OCI-M1 (cell line): ENCODE measurements around the gene NEK2.
"Not testable (repeated sequence)": the region's sequence is repeated elsewhere in the genome, so short reads cannot be mapped to it uniquely, and the experiment has no call there.

Experiments
- DNase-seq: peaks from one replicate; lab custom pipeline; 2025; lab: John Stamatoyannopoulos, UW

Gene NEK2

DNA sequence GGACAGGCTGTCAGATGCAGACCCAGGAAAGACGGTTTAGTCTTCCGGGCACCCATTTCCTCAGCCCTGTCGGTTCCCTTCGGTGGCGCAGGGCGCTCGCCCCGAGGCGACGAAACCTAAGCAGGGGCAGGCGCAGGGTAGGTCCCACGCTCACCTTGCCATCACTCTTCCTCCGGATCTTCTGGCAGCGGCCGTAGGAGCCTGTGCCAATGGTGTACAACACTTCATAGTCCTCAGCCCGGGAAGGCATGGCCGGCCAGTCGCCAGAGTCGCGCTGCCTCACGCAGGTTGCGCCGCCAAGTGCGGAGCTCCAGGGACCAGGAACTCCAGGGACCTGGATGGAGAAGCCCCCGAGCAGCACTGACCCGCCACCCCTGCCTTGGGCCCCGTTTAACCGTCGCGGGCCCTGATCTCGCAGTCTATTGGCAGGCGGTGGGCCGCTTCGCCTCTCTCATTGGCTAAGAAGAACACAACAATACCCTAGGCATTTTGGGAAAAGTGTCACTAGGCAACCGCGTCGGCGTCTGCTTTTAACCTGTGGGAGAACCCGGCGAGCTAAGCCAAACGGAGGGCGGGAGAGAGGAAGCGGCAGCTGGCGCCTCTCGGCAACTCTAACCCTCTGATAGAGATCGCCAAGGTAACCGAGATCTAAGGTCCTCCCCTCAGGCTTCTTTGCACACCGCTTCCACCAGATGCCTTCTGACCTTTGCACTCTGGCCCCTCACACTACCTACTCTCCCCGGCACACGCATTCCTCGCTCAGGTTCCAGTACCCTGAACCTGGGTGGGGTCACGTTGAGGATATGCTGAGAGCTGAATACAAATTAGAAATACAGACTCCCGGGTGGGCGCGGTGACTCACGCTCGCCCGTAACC is at the start of gene NEK2:
NEK2 (minus strand) TSS at position 392 of the 876 bp plus-strand sequence; CDS start at position 250, 142 bp downstream.
- DNase-seq: peak; percentile 97

DNA sequence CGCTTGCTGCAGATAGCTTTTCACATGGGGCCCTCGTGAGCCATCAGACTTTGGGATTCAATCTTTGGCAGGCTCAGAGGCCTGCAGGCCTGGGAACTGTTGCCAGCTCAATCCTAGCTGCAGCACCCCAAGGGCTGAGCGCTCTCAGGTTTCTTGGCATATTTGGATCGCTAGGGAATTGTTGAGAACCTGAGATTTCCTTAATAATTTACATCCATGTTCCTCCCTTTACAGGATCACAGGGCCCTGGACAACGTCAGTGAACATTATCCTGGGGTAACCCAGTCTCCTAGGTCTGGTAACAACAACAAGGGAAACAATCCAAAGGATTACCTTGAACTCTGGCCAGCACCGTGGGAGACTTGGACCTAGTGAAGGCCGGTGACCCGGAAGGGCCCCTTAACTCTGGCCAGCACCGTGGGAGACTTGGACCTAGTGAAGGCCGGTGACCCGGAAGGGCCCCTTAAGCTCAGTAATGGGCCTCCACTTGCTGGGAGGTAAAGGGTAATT is 49.3 kb upstream of the NEK2 start:
- no peak for DNase-seq

DNA sequence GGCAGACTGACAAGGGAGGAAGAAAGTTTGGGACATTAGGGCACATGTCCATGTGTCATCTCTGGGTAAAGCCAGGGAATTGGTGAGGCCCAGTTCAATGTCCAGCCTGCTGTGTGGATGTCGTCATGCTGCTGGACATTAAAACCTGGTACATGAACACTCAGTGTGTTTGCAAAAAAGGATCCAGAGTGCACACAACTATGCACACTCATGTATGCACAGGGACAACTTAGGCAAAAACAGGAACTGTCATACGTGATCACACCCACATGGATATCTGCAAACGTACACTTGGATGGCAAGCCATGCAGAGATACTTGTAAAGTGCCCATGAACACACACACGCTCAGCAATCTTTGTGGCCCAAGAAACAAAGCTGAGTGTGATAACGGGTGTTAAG is 47.9 kb upstream of the NEK2 start:
- peak; percentile 46 for DNase-seq

DNA sequence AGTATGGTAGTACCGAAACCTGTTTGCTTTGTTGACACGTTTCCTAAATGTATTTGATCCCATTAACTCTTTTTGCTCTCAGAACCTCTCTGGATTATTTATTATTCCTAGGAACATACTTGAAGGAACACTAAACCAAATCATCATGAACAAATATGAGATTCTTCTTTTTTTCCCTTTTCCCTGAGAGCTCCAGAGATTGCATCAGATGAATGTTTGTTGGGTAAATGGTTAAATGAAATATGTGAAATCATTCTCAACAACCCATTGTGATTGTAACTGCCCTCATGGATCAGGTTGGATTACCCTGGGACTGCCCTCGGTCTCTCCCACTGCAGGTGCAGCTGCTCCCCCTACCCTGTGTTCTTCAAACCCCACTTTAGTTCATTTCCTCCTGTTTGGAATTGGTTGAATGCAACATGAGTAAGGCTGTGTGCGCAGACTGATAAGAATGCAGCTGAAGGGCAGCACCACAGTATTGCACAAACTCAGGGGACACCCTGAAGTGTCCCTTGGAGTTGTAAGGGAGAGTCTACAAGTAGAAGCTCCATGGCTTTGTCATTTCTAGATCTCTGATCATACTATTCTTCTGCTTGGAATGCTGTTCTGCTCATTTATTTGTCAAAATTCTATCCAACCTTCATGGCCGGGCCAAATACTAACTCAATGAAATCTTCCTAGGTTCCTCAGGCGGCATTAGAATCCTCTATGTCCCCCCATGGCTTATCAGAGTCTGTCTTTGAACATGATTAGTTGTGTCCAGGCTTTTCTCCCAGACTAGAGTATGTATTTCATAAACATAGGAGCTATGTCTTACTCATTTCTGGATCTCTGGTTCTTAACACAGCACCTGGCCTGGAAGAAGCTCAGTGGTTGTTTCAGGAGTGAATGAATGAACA is 47.1 kb upstream of the NEK2 start:
- DNase-seq: peak; percentile 89

DNA sequence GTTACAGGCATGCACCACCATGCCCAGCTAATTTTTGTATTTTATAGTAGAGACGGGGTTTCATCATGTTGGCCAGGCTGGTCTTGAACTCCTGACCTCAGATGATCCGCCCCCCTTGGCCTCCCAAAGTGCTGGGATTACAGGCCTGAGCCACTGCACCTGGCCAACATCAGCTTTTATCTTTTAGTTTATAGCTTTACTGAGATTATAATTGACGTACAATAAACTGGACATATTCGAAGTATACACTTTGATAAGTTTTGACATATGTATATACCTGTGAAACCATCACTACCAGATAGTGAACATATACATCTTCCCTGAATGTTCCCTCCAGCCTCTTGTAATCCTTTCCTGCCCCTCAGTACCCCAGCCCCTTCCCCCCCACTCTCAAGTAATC is 41.1 kb upstream of the NEK2 start:
- not testable (repeated sequence) for DNase-seq

DNA sequence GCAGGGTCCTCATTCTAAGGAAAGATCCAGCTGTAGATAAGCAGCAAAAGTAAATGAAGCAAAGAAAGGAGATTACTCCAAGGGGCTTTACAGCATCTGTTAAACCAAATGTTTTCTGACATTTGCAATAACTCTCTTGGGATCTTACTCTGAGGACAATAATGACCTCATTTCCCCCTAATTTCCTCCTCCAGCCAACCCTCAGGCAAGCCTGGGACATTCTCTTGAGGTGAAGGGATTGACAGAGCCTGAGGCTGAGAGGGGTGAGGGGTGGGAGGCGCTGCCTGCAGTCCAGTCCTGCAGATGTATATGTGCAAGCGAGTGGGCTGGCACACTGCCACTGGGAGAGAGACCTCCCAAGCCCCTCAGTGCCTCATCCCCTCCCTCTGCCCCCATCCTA is 40.5 kb upstream of the NEK2 start:
- no peak for DNase-seq

DNA sequence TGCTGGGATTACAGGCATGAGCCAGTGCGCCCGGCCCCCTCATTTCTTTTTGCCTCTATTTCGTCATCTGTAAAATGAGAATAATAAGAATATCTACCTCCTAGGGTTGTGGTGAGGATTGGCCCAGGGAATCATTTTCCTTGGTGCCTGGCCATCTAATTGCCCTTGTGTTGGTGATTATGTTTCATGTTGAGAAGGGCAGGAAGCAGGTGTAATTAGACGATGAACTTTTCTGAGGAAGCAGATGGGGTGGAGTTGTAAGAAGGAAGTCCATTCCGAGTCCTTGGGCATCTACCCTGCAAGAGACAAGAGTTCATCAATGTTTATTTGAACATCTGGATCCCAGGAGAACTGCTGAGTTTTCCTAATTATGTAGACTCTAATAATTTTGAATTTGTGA is 38.7 kb upstream of the NEK2 start:
- no peak for DNase-seq

DNA sequence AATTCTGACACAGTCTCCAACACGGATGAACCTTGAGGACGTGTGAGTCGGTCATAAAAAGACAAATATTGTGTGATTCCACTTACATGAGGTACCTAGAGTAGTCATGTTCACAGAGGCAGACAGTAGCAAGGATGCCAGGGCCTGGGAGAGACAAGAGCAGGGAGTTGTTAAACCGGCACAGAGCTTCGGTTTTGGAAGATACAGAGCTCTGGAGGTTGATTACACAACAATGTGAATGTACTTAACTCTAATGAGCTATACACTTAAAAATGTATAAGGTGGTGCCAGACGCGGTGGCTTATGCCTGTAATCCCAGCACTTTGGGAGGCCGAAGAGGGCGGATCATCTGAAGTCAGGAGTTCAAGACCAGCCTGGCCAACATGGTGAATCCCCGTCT is 37.8 kb upstream of the NEK2 start:
- no peak for DNase-seq

DNA sequence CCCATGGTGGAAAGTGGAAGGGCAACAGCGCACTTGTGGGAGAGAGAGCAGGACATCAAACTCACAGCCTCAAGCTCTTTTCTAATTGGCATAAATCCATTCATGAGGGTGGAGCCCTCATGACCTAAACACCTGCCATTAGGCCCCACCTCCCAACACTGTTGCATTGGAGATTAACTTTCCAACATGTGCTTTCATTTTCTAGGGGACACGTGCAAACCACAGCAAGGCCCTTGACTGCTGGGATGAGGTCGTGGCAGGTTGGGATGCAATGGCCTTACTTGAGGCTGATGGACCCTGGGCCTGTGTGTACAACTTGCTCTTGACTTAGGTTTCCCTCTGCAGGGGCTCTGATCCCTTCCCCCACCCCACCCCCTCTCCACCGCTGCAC is 35.9 kb upstream of the NEK2 start:
- peak; percentile 36 for DNase-seq

DNA sequence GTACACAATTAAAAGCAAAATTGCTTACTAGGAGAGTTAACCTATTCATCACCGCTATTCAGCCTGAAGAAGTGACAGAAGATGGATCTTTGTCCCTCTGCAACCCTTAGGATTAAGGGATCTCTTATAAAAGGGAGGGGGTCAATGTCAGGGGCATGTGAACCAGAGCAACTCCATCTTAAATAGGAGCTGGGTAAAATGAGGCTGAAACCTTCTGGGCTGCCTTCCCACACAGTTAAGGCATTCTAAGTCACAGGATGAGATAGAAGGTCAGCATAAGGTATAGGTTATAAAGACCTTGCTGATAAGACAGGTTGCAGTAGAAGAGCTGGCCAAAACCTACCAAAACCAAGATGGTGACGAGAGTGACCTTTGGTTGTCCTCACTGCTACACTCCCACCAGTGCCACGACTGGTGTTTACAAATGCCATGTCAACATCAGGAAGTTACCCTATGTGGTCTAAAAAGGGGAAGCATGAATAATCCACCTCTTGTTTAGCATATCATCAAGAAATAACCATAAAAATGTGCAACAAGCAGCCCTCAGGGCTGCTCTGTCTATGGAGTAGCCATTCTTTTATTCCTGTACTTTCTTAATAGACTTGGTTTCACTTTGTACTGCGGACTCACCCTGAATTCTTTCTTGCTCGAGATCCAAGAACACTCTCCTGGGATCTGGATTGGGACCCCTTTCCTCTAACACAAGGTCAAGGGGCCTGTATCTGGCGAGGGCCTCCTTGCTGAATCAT is 35.3 kb upstream of the NEK2 start:
- DNase-seq: peak; percentile 46

DNA sequence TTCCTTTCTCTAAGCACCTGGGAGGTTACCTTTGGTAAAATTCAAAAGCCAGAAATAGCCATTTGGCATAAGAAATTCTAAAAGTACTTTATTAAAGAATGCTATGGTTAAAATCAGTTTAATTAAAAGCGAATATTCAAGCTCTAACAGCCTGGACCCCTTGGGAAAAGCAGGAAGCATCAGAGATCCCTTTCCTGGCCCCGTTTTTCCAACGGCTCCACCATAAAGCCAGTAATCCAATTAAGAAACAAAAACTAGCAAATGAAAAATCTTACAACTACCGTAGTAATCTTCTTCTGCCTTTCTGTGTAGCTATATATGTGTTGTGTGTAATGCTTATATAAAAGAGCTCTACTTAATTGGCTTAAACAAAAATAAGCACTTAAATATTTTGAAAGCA is 33.5 kb upstream of the NEK2 start:
- no peak for DNase-seq

DNA sequence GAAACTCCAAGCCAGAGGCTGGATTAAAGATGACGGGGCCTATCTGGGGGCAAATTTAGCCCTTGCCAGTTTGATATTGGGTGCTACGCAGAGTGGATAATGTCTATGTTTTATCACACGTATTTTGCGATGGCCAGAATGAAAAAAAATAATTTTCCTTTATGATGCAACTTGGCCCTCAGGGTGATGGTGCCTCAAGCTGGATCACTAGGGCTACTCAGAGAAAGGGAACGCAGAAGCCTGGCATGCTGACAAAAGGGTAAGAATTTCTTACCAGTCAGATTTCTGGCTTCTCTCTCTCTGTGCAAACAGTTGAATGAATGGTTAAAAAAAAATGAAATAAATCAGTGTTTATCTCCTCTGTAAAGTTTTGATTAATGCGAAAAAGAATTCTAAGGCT is 32.6 kb upstream of the NEK2 start:
- DNase-seq: no peak

DNA sequence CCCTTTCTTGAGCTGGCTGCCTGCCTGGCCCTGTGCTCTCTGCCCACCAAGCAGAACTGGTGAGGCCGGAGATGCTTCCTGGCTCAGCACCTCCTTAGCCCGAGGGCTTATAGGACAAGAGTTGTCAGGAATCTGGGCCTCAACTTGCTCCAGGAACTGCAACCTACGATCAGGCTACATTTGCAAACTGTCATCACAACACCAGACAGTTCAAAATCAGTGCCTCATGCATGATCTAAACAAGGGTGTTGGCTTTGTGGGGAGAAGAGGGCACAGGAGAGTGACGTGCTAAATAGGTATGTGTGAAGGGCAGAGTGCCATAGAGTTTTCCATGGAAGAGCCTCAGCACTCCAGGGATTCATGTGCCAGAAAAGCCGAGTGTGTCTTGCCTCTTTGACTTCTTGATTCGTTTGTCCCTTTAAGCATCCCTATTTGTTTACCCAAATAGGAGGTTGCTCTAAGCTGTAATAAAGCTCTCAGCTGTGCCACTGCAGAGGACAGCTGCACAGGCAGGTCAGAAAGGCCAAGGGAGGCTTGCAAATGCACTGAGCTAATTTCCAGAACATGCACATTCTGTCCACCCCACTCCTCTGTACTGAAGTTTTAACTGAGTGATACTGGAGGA is 30.2 kb upstream of the NEK2 start:
- DNase-seq: no peak

DNA sequence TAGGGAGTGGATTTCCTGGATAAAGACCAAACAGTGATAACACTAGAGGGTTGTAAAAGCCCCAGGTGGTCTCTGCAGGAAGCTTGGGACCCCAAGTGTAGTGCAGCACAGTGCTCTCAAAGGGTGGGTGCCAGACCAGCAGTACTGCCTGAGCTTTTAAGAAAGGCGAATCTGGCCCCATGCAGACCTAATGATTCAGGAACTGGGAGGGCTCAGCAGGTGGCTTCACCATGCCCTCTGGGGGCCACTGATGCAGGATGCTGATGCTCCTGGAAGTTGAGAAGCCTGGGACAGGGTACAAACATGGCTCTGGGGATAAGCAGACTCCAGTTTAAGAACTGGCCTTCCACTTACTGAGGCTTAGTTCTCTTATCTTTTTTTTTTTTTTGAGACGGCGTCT is 29.1 kb upstream of the NEK2 start:
- no peak for DNase-seq

DNA sequence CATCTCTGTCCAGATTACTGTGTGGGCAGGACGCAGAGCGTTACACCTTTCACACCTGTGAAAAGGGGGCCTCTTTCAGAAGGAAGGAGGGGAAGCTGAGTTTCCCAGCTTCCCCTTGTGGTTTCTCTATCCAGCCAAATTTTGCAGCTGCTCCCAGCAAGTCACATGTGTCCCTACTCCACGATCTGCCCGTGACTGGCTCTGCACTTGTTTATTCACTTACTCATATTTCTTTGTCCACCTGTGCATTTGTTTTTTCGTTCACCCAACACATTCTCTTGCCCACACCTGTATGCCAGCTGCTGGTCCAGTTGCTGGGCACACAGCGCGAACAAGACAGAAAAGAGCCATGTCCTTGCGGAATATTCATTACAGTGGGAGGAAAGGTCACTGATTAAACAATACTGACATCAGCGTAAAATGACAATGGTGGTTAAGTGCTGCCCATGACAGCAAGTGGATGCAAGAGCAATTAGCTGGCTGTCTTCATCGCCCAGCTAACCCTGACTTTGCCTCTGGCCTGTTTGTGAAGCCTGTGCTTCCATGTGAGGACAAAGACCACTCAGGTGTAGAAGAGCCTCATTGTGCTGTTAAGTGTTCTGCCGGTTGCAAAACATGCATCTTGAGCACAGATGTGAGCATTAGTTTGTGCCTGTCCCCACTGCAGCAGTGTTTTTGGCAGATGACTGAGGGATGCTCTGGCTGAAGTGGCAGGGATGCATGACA is 28.6 kb upstream of the NEK2 start:
- DNase-seq: no peak

DNA sequence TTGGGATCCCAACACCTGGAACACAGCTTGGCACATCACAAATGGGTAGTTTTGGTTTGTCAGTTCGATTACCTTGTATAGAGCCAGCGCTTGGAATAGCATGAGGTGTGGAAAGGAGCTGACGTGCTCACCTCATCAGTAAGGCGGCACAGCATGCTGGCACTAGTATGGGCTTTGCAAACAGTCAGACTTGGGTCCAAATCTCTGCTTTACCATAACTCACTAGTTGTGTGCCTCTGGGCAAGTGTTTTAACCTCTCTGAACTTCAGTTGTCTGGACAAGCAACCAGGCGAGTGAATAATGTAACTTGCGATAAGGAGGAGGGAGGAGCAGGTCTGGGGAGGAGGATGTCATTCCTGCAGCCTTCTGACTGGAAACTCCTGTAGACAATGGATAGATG is 26.3 kb upstream of the NEK2 start:
- DNase-seq: no peak

DNA sequence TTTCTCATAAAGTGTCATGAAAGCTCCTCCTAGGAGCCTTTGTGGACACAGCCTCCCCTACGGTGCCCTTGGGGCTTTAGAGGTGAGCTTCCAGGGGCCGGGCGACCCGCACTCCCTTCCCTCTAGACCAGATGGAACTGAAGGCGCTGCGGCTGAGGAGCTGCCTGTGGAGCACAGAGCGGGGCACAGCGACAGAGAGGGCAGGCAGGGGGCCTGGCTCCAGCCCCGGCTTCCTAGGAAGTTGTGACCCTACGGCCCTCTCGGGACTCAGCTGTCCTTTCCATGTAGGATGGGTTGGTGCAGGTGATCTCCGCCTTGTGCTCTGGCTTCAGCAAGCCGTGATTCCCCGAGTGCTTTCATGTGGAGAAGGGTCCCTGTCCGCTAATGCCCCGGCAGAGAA is 23.6 kb upstream of the NEK2 start:
- DNase-seq: no peak

DNA sequence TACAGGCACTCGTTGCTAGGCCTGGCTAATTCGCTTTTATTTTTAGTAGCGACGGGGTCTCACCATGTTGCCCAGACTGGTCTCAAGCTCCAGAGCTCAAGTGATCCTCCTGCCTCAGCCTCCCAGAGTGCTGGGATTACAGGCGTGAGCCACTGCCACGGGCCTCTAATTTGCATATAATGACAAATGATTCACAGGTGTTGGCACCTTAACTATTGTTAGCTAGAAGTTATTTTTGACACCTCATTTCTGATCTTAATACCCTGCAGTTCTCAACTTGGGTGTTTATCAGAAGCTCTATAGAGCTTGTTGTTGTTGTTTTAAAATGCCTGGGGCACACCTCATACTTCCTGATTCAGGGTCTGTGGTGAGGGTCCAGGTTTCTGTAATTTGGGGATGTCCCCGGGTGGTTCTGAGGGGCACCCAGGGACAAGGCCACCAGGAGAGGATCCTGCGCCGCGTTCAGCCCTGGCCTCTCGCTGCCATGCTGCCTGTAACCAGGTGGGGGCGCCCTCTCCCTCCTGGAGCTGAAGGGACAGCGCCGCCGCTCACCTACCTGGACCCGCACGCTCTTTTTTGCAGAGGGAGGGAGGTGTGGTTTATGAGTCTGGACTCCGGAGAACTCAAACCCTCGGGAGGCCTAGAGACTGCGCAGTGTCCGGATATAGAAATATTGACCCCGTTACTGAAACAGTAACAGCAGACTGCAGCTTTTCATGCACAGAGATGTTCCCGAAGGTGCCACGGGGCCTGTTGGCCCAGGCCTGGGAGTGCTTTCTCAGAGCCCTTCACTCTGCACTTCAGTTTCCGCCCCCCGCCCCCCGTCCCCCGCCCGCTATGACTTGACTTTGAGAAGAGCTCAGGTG is 23.0 kb upstream of the NEK2 start:
- DNase-seq: peak; percentile 78

DNA sequence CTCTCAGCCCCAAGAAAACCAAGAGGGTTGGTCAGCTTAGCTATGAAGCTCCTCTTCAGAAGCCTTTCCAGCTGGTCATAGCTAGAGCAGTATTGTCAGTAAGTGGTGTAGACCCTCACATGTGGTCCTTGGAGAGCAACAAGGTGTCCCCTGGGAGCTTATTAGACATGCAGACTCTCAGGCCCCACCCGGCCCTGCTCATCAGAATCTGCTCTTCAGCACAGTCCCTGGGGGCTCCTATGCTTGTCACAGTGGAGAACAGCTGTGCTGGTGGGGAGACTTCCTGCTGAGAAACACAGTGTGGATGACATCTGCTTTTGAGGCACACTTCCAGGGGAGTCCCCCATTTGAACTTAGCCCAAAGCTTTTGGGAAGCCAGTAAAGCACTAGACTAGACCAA is 21.9 kb upstream of the NEK2 start:
- DNase-seq: no peak
